Smooth muscle cell (in vitro differentiated cells): ENCODE measurements around the gene LRRC27. TPM values are rescaled to one million over a fixed set of nuclear protein-coding genes. Genes with fewer than 3 reads are reported as not detected.

ENCODE experiments used
- DNase-seq: peaks from one replicate; lab custom pipeline; 2025; ENCODE audit not compliant: unreplicated experiment; lab: John Stamatoyannopoulos, UW
- H2AFZ ChIP-seq: fragments of 200-600 bp; sonication (generic); 2 replicates; pipeline ENCODE4 v1.6.0; 2016; ENCODE audit warnings: antibody characterized with exemption, low read depth, mild to moderate bottlenecking
- H3F3A ChIP-seq: fragments of 200-600 bp; sonication (generic); 2 replicates; pipeline ENCODE4 v1.6.0; 2017; ENCODE audit warnings: antibody characterized with exemption, low read depth
- H3K27ac ChIP-seq: fragments of 200-600 bp; sonication (generic); 2 replicates; pipeline ENCODE4 v1.5.1; 2016; ENCODE audit warnings: low read depth, mild to moderate bottlenecking
- H3K27me3 ChIP-seq: fragments of 200-600 bp; sonication (generic); 2 replicates; pipeline ENCODE4 v1.6.1; 2016; ENCODE audit warnings: low read depth, mild to moderate bottlenecking
- H3K36me3 ChIP-seq: fragments of 200-600 bp; sonication (generic); 2 replicates; pipeline ENCODE4 v1.5.1; 2016; ENCODE audit warnings: low read depth
- H3K4me1 ChIP-seq: fragments of 200-600 bp; sonication (generic); 2 replicates; pipeline ENCODE4 v1.5.1; 2016; ENCODE audit warnings: low read depth
- H3K4me2 ChIP-seq: fragments of 200-600 bp; sonication (generic); 2 replicates; pipeline ENCODE4 v1.6.0; 2016; ENCODE audit warnings: mild to moderate bottlenecking
- H3K4me3 ChIP-seq: fragments of 200-600 bp; sonication (generic); 2 replicates; pipeline ENCODE4 v1.5.1; 2016; ENCODE audit warnings: mild to moderate bottlenecking
- H3K79me2 ChIP-seq: fragments of 200-600 bp; sonication (generic); 2 replicates; pipeline ENCODE4 v1.6.0; 2016; ENCODE audit warnings: low read depth, mild to moderate bottlenecking
- H3K9ac ChIP-seq: fragments of 200-600 bp; sonication (generic); 2 replicates; pipeline ENCODE4 v1.6.0; 2016; ENCODE audit warnings: low read depth
- H3K9me3 ChIP-seq: fragments of 200-600 bp; sonication (generic); replicated peaks from 2 replicates; pipeline ENCODE4 v1.5.1; 2016; ENCODE audit warnings: low read depth
- H4K20me1 ChIP-seq: fragments of 200-600 bp; sonication (generic); 2 replicates; pipeline ENCODE4 v1.6.0; 2016; ENCODE audit warnings: low read depth
- WGBS: methylation state at CpG from one replicate; pipeline ENCODE4 v1.1.7; 2016; ENCODE audit warnings: low lambda C conversion rate; 5-methylcytosine and 5-hydroxymethylcytosine counted together
- polyA plus RNA-seq: library from polyadenylated mRNA; unstranded; fragments of >200 nt; fragmentation: Nextera tagmentation; extraction: Ambion mirVana; gene quantifications from 2 replicates; pipeline ENCODE4 v1.2.1, GENCODE V29; 2016
- total RNA-seq: library from RNA; depleted of rRNA; stranded (reverse); fragments of >200 nt; gene quantifications from 2 replicates; pipeline ENCODE4 v1.2.3, GENCODE V29; 2014
- TF ChIP-seq, protein P1 (sequence below): fragments of 200-600 bp; sonication (generic); IDR thresholded peaks from 2 replicates; pipeline ENCODE4 v1.5.1; 2017; ENCODE audit warnings: borderline replicate concordance, mild to moderate bottlenecking, antibody characterized with exemption; ENCODE audit not compliant: insufficient read depth, poor library complexity, severe bottlenecking

The LRRC27 gene
- total and polyA plus RNA-seq, 2 experiments from 2014 or later = 7.6 to 11.5 TPM

DNA sequence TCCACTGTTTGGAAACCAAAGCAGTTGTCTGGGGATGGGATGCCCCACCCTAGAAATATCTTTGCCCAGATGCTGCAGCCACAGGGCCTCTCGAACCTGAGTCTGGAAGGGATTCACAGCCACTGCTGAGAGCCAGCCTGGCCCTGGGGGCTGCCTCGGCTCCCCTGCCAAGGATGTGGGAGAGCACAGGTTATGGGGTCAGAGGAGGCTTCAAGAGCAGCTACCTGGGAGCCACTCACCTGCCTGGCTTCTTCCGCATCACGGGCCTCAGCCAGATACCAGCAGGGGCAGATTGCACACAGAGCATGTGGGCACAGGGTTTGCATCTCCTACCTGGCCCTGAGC is 59.7 kb downstream of the LRRC27 start:
- no peak overlapping the region for H2AFZ ChIP-seq
- no peak overlapping the region for H3K4me3 ChIP-seq
- DNase-seq = no peak
- peaks cover 9% of the 10 kb centered on the region for H3K4me1 ChIP-seq
- peaks cover 8% of the 10 kb centered on the region for H3F3A ChIP-seq
- no peaks in the 10 kb centered on the region for H3K36me3 ChIP-seq
- H3K27me3 ChIP-seq = no peaks in the 10 kb centered on the region
- WGBS = 82% methylated on average over 4 of the region's 4 CpGs
- H3K9me3 ChIP-seq = no peaks in the 10 kb centered on the region
- no peaks in the 10 kb centered on the region for H4K20me1 ChIP-seq
- H3K79me2 ChIP-seq = no peaks in the 10 kb centered on the region
- no peak overlapping the region for H3K9ac ChIP-seq
- TF ChIP-seq, protein P1, sequence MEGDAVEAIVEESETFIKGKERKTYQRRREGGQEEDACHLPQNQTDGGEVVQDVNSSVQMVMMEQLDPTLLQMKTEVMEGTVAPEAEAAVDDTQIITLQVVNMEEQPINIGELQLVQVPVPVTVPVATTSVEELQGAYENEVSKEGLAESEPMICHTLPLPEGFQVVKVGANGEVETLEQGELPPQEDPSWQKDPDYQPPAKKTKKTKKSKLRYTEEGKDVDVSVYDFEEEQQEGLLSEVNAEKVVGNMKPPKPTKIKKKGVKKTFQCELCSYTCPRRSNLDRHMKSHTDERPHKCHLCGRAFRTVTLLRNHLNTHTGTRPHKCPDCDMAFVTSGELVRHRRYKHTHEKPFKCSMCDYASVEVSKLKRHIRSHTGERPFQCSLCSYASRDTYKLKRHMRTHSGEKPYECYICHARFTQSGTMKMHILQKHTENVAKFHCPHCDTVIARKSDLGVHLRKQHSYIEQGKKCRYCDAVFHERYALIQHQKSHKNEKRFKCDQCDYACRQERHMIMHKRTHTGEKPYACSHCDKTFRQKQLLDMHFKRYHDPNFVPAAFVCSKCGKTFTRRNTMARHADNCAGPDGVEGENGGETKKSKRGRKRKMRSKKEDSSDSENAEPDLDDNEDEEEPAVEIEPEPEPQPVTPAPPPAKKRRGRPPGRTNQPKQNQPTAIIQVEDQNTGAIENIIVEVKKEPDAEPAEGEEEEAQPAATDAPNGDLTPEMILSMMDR = no peak
- no peak overlapping the region for H3K4me2 ChIP-seq
- H3K27ac ChIP-seq = no peak overlapping the region

DNA sequence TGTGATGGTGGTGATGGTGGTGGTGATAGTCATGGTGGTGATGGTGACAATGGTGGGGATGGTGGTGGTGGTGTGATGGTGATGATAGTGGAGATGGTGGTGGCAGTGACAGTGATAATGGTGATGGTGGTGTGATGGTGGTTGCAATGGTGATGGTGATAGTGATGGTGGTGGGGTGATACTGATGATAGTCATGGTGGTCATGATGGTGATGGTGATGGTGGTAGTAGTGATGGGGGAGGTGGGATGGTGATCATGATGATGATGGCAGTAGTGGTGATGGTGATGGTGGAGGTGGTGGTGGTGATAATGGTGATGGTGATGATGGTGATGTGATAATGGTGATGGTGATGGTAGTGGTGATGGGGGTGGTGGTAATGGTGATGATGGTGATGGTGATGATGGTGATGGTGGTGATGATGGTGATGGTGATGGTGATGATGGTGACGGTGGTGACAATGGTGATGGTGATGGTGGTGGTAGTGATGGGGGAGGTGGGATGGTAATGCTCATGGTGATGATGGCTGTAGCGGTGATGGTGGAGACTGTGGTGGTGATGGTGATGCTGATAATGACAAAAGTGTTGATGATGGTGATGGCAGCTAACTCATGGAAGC is 60.3 kb downstream of the LRRC27 start:
- no peak overlapping the region for H3K4me2 ChIP-seq
- H3K79me2 ChIP-seq = peaks cover 2% of the 10 kb centered on the region
- no peaks in the 10 kb centered on the region for H3K9me3 ChIP-seq
- H3K4me3 ChIP-seq = no peak overlapping the region
- WGBS = 71% methylated on average over 1 of the region's 2 CpGs
- no peaks in the 10 kb centered on the region for H3K36me3 ChIP-seq
- no peak overlapping the region for H3K9ac ChIP-seq
- H4K20me1 ChIP-seq = no peaks in the 10 kb centered on the region
- H3K27ac ChIP-seq = no peak overlapping the region
- peaks cover 8% of the 10 kb centered on the region for H3F3A ChIP-seq
- no peaks in the 10 kb centered on the region for H3K27me3 ChIP-seq
- no peak for DNase-seq
- H3K4me1 ChIP-seq = peaks cover 9% of the 10 kb centered on the region
- TF ChIP-seq, protein P1 = no peak
- no peak overlapping the region for H2AFZ ChIP-seq

DNA sequence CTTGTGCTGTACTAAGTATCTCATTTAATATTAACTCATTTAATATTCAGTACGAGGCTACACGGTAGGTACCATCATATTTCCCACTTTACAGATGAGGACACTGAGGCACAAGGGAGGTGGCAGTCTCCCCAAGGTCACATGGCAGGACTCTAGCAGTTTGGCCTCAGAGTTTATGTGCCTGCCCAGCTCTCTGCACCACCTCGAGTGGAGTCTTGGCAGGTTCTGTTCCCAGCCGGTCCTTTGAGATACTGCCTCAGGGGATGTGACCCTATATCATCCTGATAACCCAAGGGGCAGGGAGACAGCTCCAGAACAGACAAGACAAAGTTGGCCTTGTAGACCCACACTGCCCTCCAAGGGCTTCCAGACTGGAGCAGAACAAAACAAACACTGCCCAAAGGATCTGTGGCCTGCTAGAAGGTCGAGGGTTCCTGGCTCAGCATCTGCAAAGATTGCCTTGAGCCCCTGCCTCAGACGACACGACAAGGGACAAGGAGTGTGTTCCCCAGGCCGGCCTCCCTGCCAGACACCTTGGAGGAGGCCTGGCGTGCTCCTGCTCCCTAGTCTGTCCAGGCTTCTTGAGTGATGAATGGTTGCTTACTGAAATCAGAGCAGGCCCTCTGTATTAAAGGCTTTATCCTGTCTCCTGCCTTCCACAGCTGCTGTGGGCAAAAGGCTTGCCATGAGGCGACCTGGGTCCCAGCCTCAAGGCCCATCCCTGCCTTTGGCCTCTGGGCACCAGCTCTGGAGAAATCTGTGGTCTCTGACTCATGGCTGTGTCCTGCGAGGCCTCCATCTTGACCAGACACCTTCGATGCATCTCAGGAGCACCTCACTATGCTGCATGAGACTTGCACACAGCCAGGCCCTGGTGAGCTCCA is 61.1 kb downstream of the LRRC27 start:
- Histone ChIP-seq H4K20me1 (no peaks in the 10 kb centered on the region), H3K27me3 (no peaks in the 10 kb centered on the region), H3K4me3 (no peak overlapping the region), H3K4me2 (no peak overlapping the region), H3K27ac (peak overlapping the region; percentile 1), H3K9me3 (no peaks in the 10 kb centered on the region), H3K36me3 (no peaks in the 10 kb centered on the region), H2AFZ (no peak overlapping the region), H3K9ac (no peak overlapping the region), H3K4me1 (peaks cover 14% of the 10 kb centered on the region), H3F3A (peaks cover 8% of the 10 kb centered on the region), H3K79me2 (peaks cover 7% of the 10 kb centered on the region)
- 60% methylated on average over 12 of the region's 12 CpGs for WGBS
- no peak for DNase-seq
- TF ChIP-seq, protein P1 = no peak
